Measurements from ENCODE around the gene GPC5. TPM values are rescaled to one million over a fixed set of nuclear protein-coding genes. Genes with fewer than 3 reads are reported as not detected.

Gene GPC5
- total RNA-seq, 1 donor from 2014 or later, result 0.24 TPM

GRCh38 chr13:91965511-91965910 is 567.1 kb downstream of the GPC5 start:
- Mint-ChIP-seq H3K4me3 (no peak overlapping the region), H3K9me3 (peaks cover 6% of the 10 kb centered on the region), H3K27ac (no peak overlapping the region), H3K27me3 (no peaks in the 10 kb centered on the region), H3K4me1 (no peaks in the 10 kb centered on the region), H3K36me3 (ENCODE audit: low read depth) (no peaks in the 10 kb centered on the region)
- intact Hi-C loops (cut with micrococcal nuclease), result no loop called here
- ChIA-PET CTCF (no interaction called here), POLR2A (no interaction called here)
- DNase-seq (no peak), ATAC-seq (ENCODE audit: low read depth) (no peak)
- TF ChIP-seq CTCF (IDR thresholded peaks at IDR 0.05), result no peak

- H3K36me3 Mint-ChIP-seq (ENCODE audit: low read depth), result no peaks in the 10 kb centered on the region
- no peaks in the 10 kb centered on the region for H3K27me3 Mint-ChIP-seq
- ChIA-PET CTCF (no interaction called here), POLR2A (no interaction called here)
- no peak for ATAC-seq (ENCODE audit: low read depth)
- H3K27ac Mint-ChIP-seq, result no peak overlapping the region
- H3K4me1 Mint-ChIP-seq, result no peaks in the 10 kb centered on the region
- intact Hi-C loops (cut with micrococcal nuclease), result no loop called here
- no peak for DNase-seq
- no peaks in the 10 kb centered on the region for H3K9me3 Mint-ChIP-seq
- H3K4me3 Mint-ChIP-seq, result no peak overlapping the region
- TF ChIP-seq CTCF (IDR thresholded peaks at IDR 0.05), result no peak
These were observed 580.1 kb downstream of the GPC5 start for GRCh38 chr13:91978571-91978970.

- Mint-ChIP-seq H3K36me3 (ENCODE audit: low read depth) (no peaks in the 10 kb centered on the region), H3K27me3 (no peaks in the 10 kb centered on the region), H3K4me3 (no peak overlapping the region), H3K27ac (no peak overlapping the region), H3K4me1 (no peaks in the 10 kb centered on the region), H3K9me3 (peaks cover 4% of the 10 kb centered on the region)
- ChIA-PET POLR2A (no interaction called here), CTCF (no interaction called here)
- no peak for TF ChIP-seq CTCF (IDR thresholded peaks at IDR 0.05)
- ATAC-seq (ENCODE audit: low read depth), result no peak
- no peak for DNase-seq
- intact Hi-C loops (cut with micrococcal nuclease), result no loop called here
These were observed 588.5 kb downstream of the GPC5 start for GRCh38 chr13:91986761-91987483.

- intact Hi-C loops (cut with micrococcal nuclease), result no loop called here
- ATAC-seq (ENCODE audit: low read depth), result no peak
- H3K27ac Mint-ChIP-seq, result no peak overlapping the region
- no peak for TF ChIP-seq CTCF (IDR thresholded peaks at IDR 0.05)
- no peak overlapping the region for H3K4me3 Mint-ChIP-seq
- ChIA-PET CTCF (no interaction called here), POLR2A (no interaction called here)
- H3K4me1 Mint-ChIP-seq, result no peaks in the 10 kb centered on the region
- DNase-seq, result no peak
- H3K27me3 Mint-ChIP-seq, result no peaks in the 10 kb centered on the region
- no peaks in the 10 kb centered on the region for H3K36me3 Mint-ChIP-seq (ENCODE audit: low read depth)
- H3K9me3 Mint-ChIP-seq, result peaks cover 4% of the 10 kb centered on the region
These were observed 589.9 kb downstream of the GPC5 start for GRCh38 chr13:91988331-91988730.

- peaks cover 9% of the 10 kb centered on the region for H3K9me3 Mint-ChIP-seq
- H3K4me1 Mint-ChIP-seq, result no peaks in the 10 kb centered on the region
- no peak for DNase-seq
These were observed 614.4 kb downstream of the GPC5 start for GRCh38 chr13:92012787-92013186.

More at GRCh38 chr13:92012787-92013186, 614.4 kb downstream of the GPC5 start:
- Mint-ChIP-seq H3K27me3 (no peaks in the 10 kb centered on the region), H3K36me3 (ENCODE audit: low read depth) (no peaks in the 10 kb centered on the region), H3K4me3 (no peak overlapping the region), H3K27ac (no peak overlapping the region)
- no peak for ATAC-seq (ENCODE audit: low read depth)
- ChIA-PET CTCF (no interaction called here), POLR2A (no interaction called here)
- no peak for TF ChIP-seq CTCF (IDR thresholded peaks at IDR 0.05)
- intact Hi-C loops (cut with micrococcal nuclease), result no loop called here
